Neural progenitor cell (in vitro differentiated cells): Measurements from ENCODE around the gene LRRC56.

ENCODE experiments used
- CTCF ChIP-seq: fragments of 200-600 bp; sonication (generic); IDR thresholded peaks from 2 replicates; pipeline ENCODE4 v1.5.1; 2017; ENCODE audit warnings: antibody characterized with exemption, mild to moderate bottlenecking
- EZH2phosphoT487 ChIP-seq: fragments of 200-600 bp; sonication (generic); IDR thresholded peaks from 2 replicates; pipeline ENCODE4 v1.6.1; 2017; ENCODE audit warnings: antibody characterized with exemption

- TF ChIP-seq CTCF = no peak
- TF ChIP-seq EZH2phosphoT487 = no peak
Observed at GRCh38 chr11:595400-595799, 58.1 kb downstream of the LRRC56 start.
